Measurements from ENCODE around the gene ETNK1. TPM values are rescaled to one million over a fixed set of nuclear protein-coding genes. Genes with fewer than 3 reads are reported as not detected.
A peak's percentile ranks its signal among the peaks of the same experiment; 100 is the strongest.

Gene ETNK1
- total RNA-seq, 1 donor from 2014 or later, result 93.1 TPM

DNA sequence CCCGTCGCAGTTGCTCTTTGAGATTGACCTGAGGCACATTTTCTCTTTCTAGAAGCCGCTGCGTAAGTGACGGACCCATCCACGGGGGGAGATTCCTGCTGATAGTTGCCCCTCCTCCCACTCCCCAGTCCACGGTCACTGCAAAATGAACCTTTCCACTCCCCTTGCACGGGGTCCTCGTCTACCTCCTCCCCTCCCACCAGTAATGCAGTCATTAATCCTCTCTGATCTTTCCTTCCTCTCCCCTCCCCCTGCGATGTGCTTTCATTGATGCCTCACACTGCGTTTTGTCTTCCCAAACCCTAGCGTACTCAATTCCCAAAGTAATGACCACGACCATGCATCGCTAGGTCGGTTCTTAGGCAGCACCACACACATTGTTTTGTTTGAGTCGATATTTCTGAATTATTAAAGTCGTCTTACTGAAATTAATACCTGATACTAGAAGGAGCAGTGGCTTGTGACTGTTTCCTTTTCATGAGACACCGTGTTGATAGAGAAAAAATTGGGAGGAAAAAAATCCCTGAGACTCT, 857 bp downstream of the ETNK1 start:
- TF ChIP-seq, protein P1, sequence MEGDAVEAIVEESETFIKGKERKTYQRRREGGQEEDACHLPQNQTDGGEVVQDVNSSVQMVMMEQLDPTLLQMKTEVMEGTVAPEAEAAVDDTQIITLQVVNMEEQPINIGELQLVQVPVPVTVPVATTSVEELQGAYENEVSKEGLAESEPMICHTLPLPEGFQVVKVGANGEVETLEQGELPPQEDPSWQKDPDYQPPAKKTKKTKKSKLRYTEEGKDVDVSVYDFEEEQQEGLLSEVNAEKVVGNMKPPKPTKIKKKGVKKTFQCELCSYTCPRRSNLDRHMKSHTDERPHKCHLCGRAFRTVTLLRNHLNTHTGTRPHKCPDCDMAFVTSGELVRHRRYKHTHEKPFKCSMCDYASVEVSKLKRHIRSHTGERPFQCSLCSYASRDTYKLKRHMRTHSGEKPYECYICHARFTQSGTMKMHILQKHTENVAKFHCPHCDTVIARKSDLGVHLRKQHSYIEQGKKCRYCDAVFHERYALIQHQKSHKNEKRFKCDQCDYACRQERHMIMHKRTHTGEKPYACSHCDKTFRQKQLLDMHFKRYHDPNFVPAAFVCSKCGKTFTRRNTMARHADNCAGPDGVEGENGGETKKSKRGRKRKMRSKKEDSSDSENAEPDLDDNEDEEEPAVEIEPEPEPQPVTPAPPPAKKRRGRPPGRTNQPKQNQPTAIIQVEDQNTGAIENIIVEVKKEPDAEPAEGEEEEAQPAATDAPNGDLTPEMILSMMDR (conservative IDR thresholded peaks at IDR 0.05), result no peak
- H3K9me3 Mint-ChIP-seq, result no peaks in the 10 kb centered on the region
- peaks cover 23% of the 10 kb centered on the region for H3K4me1 Mint-ChIP-seq (ENCODE audit: unreplicated experiment)
- no peak for DNase-seq (ENCODE audit: extremely low spot score, unreplicated experiment)
- peaks cover 7% of the 10 kb centered on the region for H3K27me3 Mint-ChIP-seq
- H3K4me3 Mint-ChIP-seq, result peak overlapping the region; percentile 96
- H3K36me3 Mint-ChIP-seq, result peaks cover 14% of the 10 kb centered on the region
- peak overlapping the region; percentile 98 for H3K27ac Mint-ChIP-seq

DNA sequence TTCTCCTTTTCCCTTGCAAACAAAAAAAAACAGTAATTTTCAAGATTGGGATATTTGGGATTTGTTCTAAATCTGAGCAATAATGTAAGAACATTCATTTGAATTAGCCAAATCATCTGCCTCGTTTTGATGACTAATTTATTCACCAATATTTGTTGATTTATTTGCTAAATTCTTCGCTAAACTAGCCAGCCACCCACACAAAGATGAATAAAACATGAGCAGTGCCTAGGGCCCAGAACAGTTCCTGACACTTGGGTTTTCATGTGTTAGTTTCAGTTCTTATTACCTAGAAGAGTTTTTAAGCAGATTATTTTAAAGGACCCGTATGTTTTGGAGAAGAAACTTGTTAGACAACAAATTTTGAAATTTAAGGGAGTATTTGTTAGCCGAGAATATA, 1.4 kb downstream of the ETNK1 start:
- H3K9me3 Mint-ChIP-seq, result no peaks in the 10 kb centered on the region
- peaks cover 18% of the 10 kb centered on the region for H3K36me3 Mint-ChIP-seq
- peak overlapping the region; percentile 98 for H3K27ac Mint-ChIP-seq
- H3K4me1 Mint-ChIP-seq (ENCODE audit: unreplicated experiment), result peaks cover 23% of the 10 kb centered on the region
- no peak for DNase-seq (ENCODE audit: extremely low spot score, unreplicated experiment)
- peak overlapping the region; percentile 96 for H3K4me3 Mint-ChIP-seq
- TF ChIP-seq, protein P1 (conservative IDR thresholded peaks at IDR 0.05), result no peak
- H3K27me3 Mint-ChIP-seq, result peaks cover 2% of the 10 kb centered on the region

DNA sequence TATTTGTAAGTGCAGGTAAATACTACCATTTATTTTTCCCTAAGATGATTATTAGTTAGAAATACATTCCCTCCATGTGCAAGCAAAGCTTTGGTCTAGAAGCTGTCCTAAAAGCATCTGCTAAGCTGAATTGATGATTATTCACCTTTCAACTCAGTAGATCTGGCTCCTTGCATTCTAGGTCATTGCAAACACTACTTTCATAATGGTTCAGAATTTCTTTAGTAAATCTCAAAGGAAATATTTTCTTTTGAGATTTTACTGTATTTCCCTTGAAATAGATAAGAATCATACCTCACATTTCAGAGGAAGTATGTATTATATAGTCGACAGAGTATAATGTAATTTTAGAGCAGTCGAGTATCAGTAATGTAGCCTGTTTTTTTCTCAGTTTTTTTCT, 2.4 kb downstream of the ETNK1 start:
- H3K27ac Mint-ChIP-seq, result peak overlapping the region; percentile 98

DNA sequence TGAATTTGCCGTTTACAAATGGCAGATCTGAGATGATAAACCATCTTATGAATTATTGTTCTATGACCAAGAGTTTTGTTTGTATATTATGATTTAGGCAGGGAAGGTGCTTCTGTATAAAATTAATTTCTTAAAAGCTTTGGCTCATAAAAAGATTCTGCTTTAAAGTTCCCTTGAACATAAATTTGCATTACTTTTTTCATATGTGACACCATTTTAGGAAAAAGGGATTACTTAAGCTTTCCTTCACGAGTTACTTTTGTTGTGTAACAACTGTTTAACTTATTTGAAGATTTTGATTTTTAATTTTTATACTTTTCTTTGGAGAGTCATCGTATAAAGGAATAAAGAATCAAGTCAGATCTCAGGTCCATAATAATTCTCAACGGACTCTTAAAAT, 3.3 kb downstream of the ETNK1 start:
- peak overlapping the region; percentile 98 for H3K27ac Mint-ChIP-seq
- peaks cover 23% of the 10 kb centered on the region for H3K4me1 Mint-ChIP-seq (ENCODE audit: unreplicated experiment)
- H3K9me3 Mint-ChIP-seq, result no peaks in the 10 kb centered on the region
- TF ChIP-seq, protein P1 (conservative IDR thresholded peaks at IDR 0.05), result no peak
- no peaks in the 10 kb centered on the region for H3K27me3 Mint-ChIP-seq
- H3K4me3 Mint-ChIP-seq, result peak overlapping the region; percentile 85
- DNase-seq (ENCODE audit: extremely low spot score, unreplicated experiment), result no peak
- peaks cover 27% of the 10 kb centered on the region for H3K36me3 Mint-ChIP-seq

More for the DNA sequence above, 2.4 kb downstream of the ETNK1 start:
- Mint-ChIP-seq H3K27me3 (no peaks in the 10 kb centered on the region), H3K4me1 (ENCODE audit: unreplicated experiment) (peaks cover 23% of the 10 kb centered on the region), H3K4me3 (peak overlapping the region; percentile 85), H3K36me3 (peaks cover 23% of the 10 kb centered on the region), H3K9me3 (no peaks in the 10 kb centered on the region)
- TF ChIP-seq, protein P1 (conservative IDR thresholded peaks at IDR 0.05), result no peak
- no peak for DNase-seq (ENCODE audit: extremely low spot score, unreplicated experiment)

GRCh38 chr12:22631863-22632463, 7.0 kb downstream of the ETNK1 start:
- Mint-ChIP-seq H3K27ac (peak overlapping the region; percentile 1), H3K4me1 (ENCODE audit: unreplicated experiment) (peaks cover 16% of the 10 kb centered on the region), H3K4me3 (no peak overlapping the region), H3K27me3 (no peaks in the 10 kb centered on the region), H3K36me3 (peaks cover 40% of the 10 kb centered on the region), H3K9me3 (no peaks in the 10 kb centered on the region)
- TF ChIP-seq, protein P1 (conservative IDR thresholded peaks at IDR 0.05), result peak; percentile 81
- no peak for DNase-seq (ENCODE audit: extremely low spot score, unreplicated experiment)
